ENCODE results near the gene ST7. TPM values are rescaled to one million over a fixed set of nuclear protein-coding genes. Genes with fewer than 3 reads are reported as not detected.

ST7 gene
- total RNA-seq, 1 experiment from 2014 or later = 12.9 TPM

DNA sequence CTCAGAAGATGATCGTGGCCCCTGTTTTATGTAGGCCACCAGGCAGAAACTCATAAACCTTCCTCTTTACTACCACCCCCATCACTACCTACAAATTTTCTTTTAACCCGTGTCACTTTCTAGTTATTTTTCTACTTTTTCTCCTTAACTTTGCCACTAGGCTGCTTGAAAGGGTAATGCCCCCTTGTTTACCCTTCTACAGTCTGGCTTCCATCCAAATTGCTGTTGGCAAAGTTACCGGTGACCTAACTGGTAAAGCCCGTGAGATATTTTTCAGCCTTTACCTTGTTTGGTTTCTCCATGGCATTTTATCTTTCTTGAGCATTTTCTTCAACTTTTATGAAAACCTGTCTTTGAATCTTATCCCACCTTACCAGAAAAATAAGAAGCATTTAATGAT is 216.6 kb downstream of the ST7 start:
- no peak overlapping the region for H3K4ac ChIP-seq (ENCODE audit: low read depth, low read length)
- no peak for DNase-seq
- WGBS (ENCODE audit: extremely low coverage, insufficient read length, low lambda C conversion rate) = 100% methylated on average over 1 of the region's 4 CpGs
- H3K4me1 ChIP-seq (ENCODE audit: insufficient read depth, low read length) = no peaks in the 10 kb centered on the region; the same call in 1 of the 2 replicates
- H3K27me3 ChIP-seq (ENCODE audit: insufficient read depth, low read length) = no peaks in the 10 kb centered on the region
- H3K79me2 ChIP-seq (ENCODE audit: insufficient read depth, low read length) = no peaks in the 10 kb centered on the region
- no peak overlapping the region for H4K5ac ChIP-seq (ENCODE audit: insufficient read length, low read depth, low read length)
- no peak overlapping the region for H3K14ac ChIP-seq (ENCODE audit: insufficient read depth, low read length)
- H3K27ac Mint-ChIP-seq = no peak overlapping the region
- H3K23me2 ChIP-seq (ENCODE audit: insufficient read length, low read depth, low read length, poor library complexity, severe bottlenecking) = no peaks in the 10 kb centered on the region
- H4K91ac ChIP-seq (ENCODE audit: insufficient read length, low read depth, low read length) = no peak overlapping the region
- no peak overlapping the region for H3K23ac ChIP-seq (ENCODE audit: insufficient read length, low read depth, low read length)
- H4K8ac ChIP-seq (replicated peaks; ENCODE audit: insufficient read length, low read depth, low read length) = no peak overlapping the region
- H3K27ac ChIP-seq (ENCODE audit: insufficient read length, low read depth, low read length) = no peak overlapping the region
- no peak overlapping the region for H3K4me3 Mint-ChIP-seq
- H2BK120ac ChIP-seq (ENCODE audit: low read depth, low read length, poor library complexity, severe bottlenecking) = no peak overlapping the region
- no peak overlapping the region for H2AFZ ChIP-seq (ENCODE audit: low read length)
- H3K27me3 Mint-ChIP-seq (ENCODE audit: low read depth) = no peaks in the 10 kb centered on the region
- H3K18ac ChIP-seq (ENCODE audit: insufficient read length, low read depth, low read length) = no peak overlapping the region
- no peaks in the 10 kb centered on the region for H4K20me1 ChIP-seq (ENCODE audit: control insufficient read depth, insufficient read depth, insufficient read length)
- no peak overlapping the region for H3K56ac ChIP-seq (ENCODE audit: insufficient read length, low read depth, low read length)
- H2BK15ac ChIP-seq (ENCODE audit: low read depth, low read length) = no peak overlapping the region
- no peak overlapping the region for H2BK20ac ChIP-seq (ENCODE audit: low read depth, low read length, poor library complexity, severe bottlenecking)
- H2AK5ac ChIP-seq (ENCODE audit: insufficient read length, low read length) = no peak overlapping the region
- no peaks in the 10 kb centered on the region; a peak in 1 of 5 replicates for H3K9me3 Mint-ChIP-seq
- TF ChIP-seq, protein P1, sequence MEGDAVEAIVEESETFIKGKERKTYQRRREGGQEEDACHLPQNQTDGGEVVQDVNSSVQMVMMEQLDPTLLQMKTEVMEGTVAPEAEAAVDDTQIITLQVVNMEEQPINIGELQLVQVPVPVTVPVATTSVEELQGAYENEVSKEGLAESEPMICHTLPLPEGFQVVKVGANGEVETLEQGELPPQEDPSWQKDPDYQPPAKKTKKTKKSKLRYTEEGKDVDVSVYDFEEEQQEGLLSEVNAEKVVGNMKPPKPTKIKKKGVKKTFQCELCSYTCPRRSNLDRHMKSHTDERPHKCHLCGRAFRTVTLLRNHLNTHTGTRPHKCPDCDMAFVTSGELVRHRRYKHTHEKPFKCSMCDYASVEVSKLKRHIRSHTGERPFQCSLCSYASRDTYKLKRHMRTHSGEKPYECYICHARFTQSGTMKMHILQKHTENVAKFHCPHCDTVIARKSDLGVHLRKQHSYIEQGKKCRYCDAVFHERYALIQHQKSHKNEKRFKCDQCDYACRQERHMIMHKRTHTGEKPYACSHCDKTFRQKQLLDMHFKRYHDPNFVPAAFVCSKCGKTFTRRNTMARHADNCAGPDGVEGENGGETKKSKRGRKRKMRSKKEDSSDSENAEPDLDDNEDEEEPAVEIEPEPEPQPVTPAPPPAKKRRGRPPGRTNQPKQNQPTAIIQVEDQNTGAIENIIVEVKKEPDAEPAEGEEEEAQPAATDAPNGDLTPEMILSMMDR (conservative IDR thresholded peaks at IDR 0.05) = no peak
- no peak overlapping the region for H3K4me2 ChIP-seq (ENCODE audit: insufficient read depth, insufficient read length, low read length)
- no peak overlapping the region for H2BK12ac ChIP-seq (ENCODE audit: insufficient read length, low read depth, low read length)
- H3K4me1 Mint-ChIP-seq = peaks cover 17 to 18% of the 10 kb centered on the region in 2 experiments
- H3K9me3 ChIP-seq (ENCODE audit: control insufficient read depth, low read depth, low read length) = no peaks in the 10 kb centered on the region
- H3T11ph ChIP-seq (ENCODE audit: low read length) = no peak overlapping the region
- no peaks in the 10 kb centered on the region for H3K36me3 Mint-ChIP-seq (ENCODE audit: insufficient read depth in 1 of 3, low read depth in 3 of 3)
- no peaks in the 10 kb centered on the region for H3K79me1 ChIP-seq (ENCODE audit: insufficient read depth, low read depth, low read length, poor library complexity, severe bottlenecking)
- no peak overlapping the region for H3K9ac ChIP-seq (ENCODE audit: extremely low read depth, insufficient read length, low read length)
- H2BK5ac ChIP-seq (ENCODE audit: insufficient read length, low read length) = no peak overlapping the region
